ENCODE measurements around the gene PREP.

DNA sequence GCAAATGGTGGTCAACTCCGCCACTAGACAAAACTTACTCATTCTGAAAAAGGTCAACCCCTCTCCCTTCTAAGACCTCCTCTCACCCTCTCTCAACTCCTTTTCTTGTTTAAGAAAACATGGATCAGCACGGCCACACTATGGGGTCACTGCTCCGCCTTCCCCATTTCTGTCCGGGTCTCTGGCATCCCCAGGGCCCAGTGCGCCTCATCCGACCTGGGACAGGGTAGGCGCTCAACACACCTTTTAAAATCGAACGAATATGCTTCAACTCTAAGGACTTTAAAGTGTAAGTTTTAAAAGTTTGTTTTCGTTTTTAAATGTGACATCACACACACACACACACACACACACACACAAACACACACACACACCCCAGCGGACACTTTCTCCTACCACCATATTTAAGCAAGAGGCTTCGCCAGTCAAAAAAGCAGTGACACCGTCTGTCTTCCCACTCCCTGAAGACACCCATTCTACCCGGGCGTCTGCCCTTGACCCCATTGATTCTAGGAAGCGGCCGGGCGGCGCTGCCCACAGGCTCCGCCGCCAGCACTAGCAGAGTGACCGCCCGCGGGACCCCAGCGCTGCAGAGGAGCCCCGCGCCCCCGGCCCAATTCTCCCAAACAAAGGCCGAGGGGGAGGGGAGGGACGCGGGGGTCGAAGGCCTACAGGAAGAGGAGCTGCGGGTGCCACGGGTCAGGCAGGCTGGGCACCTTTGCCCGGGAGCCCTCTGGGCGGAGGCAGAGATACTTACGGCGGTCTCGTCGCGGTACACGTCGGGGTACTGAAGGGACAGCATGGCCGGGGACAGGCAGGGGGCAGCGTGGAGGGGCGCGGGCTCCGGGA, 568 bp downstream of the PREP start:
- TF ChIP-seq, protein P1, sequence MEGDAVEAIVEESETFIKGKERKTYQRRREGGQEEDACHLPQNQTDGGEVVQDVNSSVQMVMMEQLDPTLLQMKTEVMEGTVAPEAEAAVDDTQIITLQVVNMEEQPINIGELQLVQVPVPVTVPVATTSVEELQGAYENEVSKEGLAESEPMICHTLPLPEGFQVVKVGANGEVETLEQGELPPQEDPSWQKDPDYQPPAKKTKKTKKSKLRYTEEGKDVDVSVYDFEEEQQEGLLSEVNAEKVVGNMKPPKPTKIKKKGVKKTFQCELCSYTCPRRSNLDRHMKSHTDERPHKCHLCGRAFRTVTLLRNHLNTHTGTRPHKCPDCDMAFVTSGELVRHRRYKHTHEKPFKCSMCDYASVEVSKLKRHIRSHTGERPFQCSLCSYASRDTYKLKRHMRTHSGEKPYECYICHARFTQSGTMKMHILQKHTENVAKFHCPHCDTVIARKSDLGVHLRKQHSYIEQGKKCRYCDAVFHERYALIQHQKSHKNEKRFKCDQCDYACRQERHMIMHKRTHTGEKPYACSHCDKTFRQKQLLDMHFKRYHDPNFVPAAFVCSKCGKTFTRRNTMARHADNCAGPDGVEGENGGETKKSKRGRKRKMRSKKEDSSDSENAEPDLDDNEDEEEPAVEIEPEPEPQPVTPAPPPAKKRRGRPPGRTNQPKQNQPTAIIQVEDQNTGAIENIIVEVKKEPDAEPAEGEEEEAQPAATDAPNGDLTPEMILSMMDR (IDR thresholded peaks at IDR 0.05), result no peak
- TF ChIP-seq POLR2A (IDR thresholded peaks at IDR 0.05), result no peak
